GM23248 (cell line): ENCODE results near the gene PRSS50. TPM values are rescaled to one million over a fixed set of nuclear protein-coding genes. Genes with fewer than 3 reads are reported as not detected.

Source experiments
- DNase-seq: peaks from one replicate; pipeline ENCODE4 v3.0.0-alpha.2; 2015
- H2AFZ ChIP-seq: fragments of 200-600 bp; sonication (generic); 2 replicates; pipeline ENCODE4 v1.6.1; 2016; ENCODE audit warnings: antibody characterized with exemption
- H3F3A ChIP-seq: fragments of 200-600 bp; sonication (generic); 2 replicates; pipeline ENCODE4 v1.6.1; 2016; ENCODE audit warnings: mild to moderate bottlenecking, antibody characterized with exemption, mixed run types; ENCODE audit not compliant: insufficient read depth
- H3K27ac ChIP-seq: fragments of 200-600 bp; sonication (generic); 2 replicates; pipeline ENCODE4 v1.5.1; 2016; ENCODE audit warnings: mild to moderate bottlenecking
- H3K27me3 ChIP-seq: fragments of 200-600 bp; sonication (generic); replicated peaks from 2 replicates; pipeline ENCODE4 v1.6.1; 2016; ENCODE audit warnings: mild to moderate bottlenecking; ENCODE audit not compliant: insufficient read depth
- H3K36me3 ChIP-seq: fragments of 200-600 bp; sonication (generic); 2 replicates; pipeline ENCODE4 v1.6.1; 2016; ENCODE audit warnings: low read depth, mild to moderate bottlenecking
- H3K4me1 ChIP-seq: fragments of 200-600 bp; sonication (generic); 2 replicates; pipeline ENCODE4 v1.6.1; 2016; ENCODE audit warnings: mild to moderate bottlenecking; ENCODE audit not compliant: insufficient read depth
- H3K4me2 ChIP-seq: fragments of 200-600 bp; sonication (generic); one replicate; pipeline ENCODE4 v1.6.1; 2016; ENCODE audit warnings: mild to moderate bottlenecking; ENCODE audit not compliant: unreplicated experiment
- H3K4me3 ChIP-seq: fragments of 200-600 bp; sonication (generic); 2 replicates; pipeline ENCODE4 v1.5.1; 2016; ENCODE audit warnings: mild to moderate bottlenecking
- H3K79me2 ChIP-seq: fragments of 200-600 bp; sonication (generic); 2 replicates; pipeline ENCODE4 v1.6.1; 2016; ENCODE audit warnings: mild to moderate bottlenecking; ENCODE audit not compliant: insufficient read depth
- H3K9ac ChIP-seq: fragments of 200-600 bp; sonication (generic); 2 replicates; pipeline ENCODE4 v1.6.1; 2016; ENCODE audit warnings: mild to moderate bottlenecking
- H3K9me2 ChIP-seq: fragments of 200-600 bp; sonication (generic); 2 replicates; pipeline ENCODE4 v1.6.1; 2016; ENCODE audit warnings: mixed run types, mild to moderate bottlenecking, moderate library complexity; ENCODE audit not compliant: insufficient read depth
- H3K9me3 ChIP-seq: fragments of 200-600 bp; sonication (generic); one replicate; pipeline ENCODE4 v1.6.1; 2017; ENCODE audit warnings: low read depth
- H4K20me1 ChIP-seq: fragments of 200-600 bp; sonication (generic); 2 replicates; pipeline ENCODE4 v1.6.0; 2016; ENCODE audit not compliant: insufficient read depth
- EZH2 ChIP-seq: fragments of 200-600 bp; sonication (generic); IDR thresholded peaks from 2 replicates; pipeline ENCODE4 v1.6.1; 2018; ENCODE audit warnings: antibody characterized with exemption, mild to moderate bottlenecking; ENCODE audit not compliant: insufficient read depth, poor library complexity, severe bottlenecking
- EZH2phosphoT487 ChIP-seq: fragments of 200-600 bp; sonication (generic); IDR thresholded peaks from 2 replicates; pipeline ENCODE4 v1.6.1; 2018; ENCODE audit warnings: antibody characterized with exemption, moderate library complexity, mild to moderate bottlenecking, low read depth; ENCODE audit not compliant: insufficient read depth
- WGBS, 2 experiments: methylation state at CpG; one replicate each; pipeline ENCODE4 v1.1.6; 2015 to 2017; ENCODE audit warnings: low lambda C conversion rate in 2 of 2, low coverage in 1 of 2; ENCODE audit errors: missing lambda C conversion rate in 2 of 2; 5-methylcytosine and 5-hydroxymethylcytosine counted together
- in situ Hi-C: fragments of 300-500 bp; cut with MboI; formaldehyde crosslinking; loops from 2 replicates; pipeline ENCODE4 v1.15.0; 2020
- polyA plus RNA-seq: library from polyadenylated mRNA; unstranded; fragments of >200 nt; fragmentation: Nextera tagmentation; extraction: Ambion mirVana; gene quantifications from 2 replicates; pipeline ENCODE4 v1.2.1, GENCODE V29; 2016
- total RNA-seq: library from RNA; depleted of rRNA; stranded (reverse); fragments of >200 nt; shearing (Covaris generic); gene quantifications from 2 replicates; pipeline ENCODE4 v1.2.3, GENCODE V29; 2014

The PRSS50 gene
- total and polyA plus RNA-seq, 2 experiments from 2014 or later = not detected

DNA sequence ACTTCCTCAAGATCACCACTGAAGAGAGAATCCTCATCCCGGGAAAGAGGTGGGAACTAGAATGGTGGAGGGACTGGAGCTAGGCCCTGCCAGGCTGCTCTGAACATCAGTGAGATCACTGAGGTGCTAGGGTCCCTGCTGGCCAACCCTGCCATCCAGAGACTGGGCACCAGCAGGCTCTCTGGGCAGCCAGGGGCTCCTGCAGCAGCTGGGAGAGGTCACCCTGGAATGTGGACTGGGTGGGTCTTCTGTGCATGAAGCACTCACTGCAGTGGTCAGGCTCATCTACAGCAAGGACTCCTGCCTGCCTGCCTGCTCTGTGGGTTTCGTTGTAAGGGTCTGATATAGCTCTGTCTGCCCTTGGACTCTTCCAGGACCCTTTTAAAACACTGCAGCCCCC lies 49.1 kb downstream of the PRSS50 start:
- no peaks in the 10 kb centered on the region for H4K20me1 ChIP-seq
- TF ChIP-seq EZH2 = no peak
- TF ChIP-seq EZH2phosphoT487 = no peak
- 84 to 100% methylated on average over 2 of the region's 2 CpGs for WGBS, 2 experiments
- no peaks in the 10 kb centered on the region for H3K4me1 ChIP-seq
- H3K27ac ChIP-seq = no peak overlapping the region
- no peaks in the 10 kb centered on the region for H3K79me2 ChIP-seq
- H3K9me3 ChIP-seq = no peaks in the 10 kb centered on the region
- no peak overlapping the region for H3K9ac ChIP-seq
- in situ Hi-C loops = no loop called here
- H3K9me2 ChIP-seq = no peaks in the 10 kb centered on the region
- H3F3A ChIP-seq = no peaks in the 10 kb centered on the region
- H3K4me2 ChIP-seq = no peak overlapping the region
- DNase-seq = no peak
- H3K36me3 ChIP-seq = no peaks in the 10 kb centered on the region
- H3K27me3 ChIP-seq = no peaks in the 10 kb centered on the region
- H2AFZ ChIP-seq = no peak overlapping the region
- no peak overlapping the region for H3K4me3 ChIP-seq

DNA sequence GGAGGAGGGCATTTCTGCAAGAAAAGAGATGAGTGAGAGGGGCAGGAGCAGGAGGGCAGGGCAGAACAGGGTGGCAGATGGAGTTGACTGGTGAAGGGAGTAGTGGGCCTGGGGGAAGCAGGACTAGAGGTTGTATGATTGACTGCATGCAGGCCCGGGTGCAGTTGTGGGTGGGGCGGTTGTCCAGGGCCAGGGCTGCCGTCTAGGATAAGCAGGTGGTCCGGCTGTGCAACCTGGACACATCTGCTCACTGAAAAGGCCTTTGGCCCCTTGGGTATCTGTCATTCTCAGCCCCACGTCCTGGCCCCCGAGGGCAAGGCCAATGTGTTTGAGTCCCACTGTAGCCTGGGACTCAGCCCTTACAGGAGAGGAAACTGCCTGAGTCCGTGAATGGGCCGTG lies 49.6 kb downstream of the PRSS50 start:
- no peaks in the 10 kb centered on the region for H3F3A ChIP-seq
- no peak for DNase-seq
- in situ Hi-C loops = no loop called here
- no peaks in the 10 kb centered on the region for H3K9me3 ChIP-seq
- TF ChIP-seq EZH2 = no peak
- no peak for TF ChIP-seq EZH2phosphoT487
- no peak overlapping the region for H3K4me3 ChIP-seq
- H2AFZ ChIP-seq = no peak overlapping the region
- H3K9ac ChIP-seq = no peak overlapping the region
- peaks cover 3% of the 10 kb centered on the region; the same call in 1 of the 2 replicates for H3K4me1 ChIP-seq
- H4K20me1 ChIP-seq = no peaks in the 10 kb centered on the region
- no peak overlapping the region for H3K4me2 ChIP-seq
- no peaks in the 10 kb centered on the region for H3K27me3 ChIP-seq
- no peaks in the 10 kb centered on the region for H3K36me3 ChIP-seq
- 59 to 67% methylated on average over 6 to 8 of the region's 8 CpGs for WGBS, 2 experiments
- H3K27ac ChIP-seq = no peak overlapping the region
- H3K9me2 ChIP-seq = no peaks in the 10 kb centered on the region
- no peaks in the 10 kb centered on the region for H3K79me2 ChIP-seq

DNA sequence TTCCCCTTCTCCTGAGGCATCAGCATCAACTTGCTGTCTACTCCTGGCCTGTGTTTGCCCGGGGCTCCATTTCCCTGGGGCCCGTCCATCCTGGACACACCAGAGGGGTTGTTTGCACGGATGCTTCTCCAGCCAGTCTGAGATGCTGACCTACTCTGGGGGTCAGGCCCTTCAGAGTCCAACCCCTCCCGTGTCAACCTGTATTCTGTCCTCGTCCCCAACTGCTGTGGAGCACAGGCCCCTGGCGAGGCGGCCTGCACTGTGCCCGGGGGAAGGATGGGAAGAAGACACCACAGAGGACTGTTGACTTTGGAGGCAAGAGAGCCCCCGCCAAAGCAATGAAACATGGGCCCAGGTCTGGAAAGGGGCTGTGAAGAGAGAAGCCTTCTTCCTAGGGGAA lies 50.0 kb downstream of the PRSS50 start:
- H3K36me3 ChIP-seq = no peaks in the 10 kb centered on the region
- no peaks in the 10 kb centered on the region for H3F3A ChIP-seq
- H3K9me3 ChIP-seq = no peaks in the 10 kb centered on the region
- H3K9ac ChIP-seq = no peak overlapping the region
- no peak overlapping the region for H3K4me2 ChIP-seq
- no peak overlapping the region for H2AFZ ChIP-seq
- H3K27ac ChIP-seq = no peak overlapping the region
- no peaks in the 10 kb centered on the region for H3K27me3 ChIP-seq
- TF ChIP-seq EZH2phosphoT487 (no peak), EZH2 (no peak)
- WGBS, 2 experiments = 81 to 82% methylated on average over 9 of the region's 9 CpGs
- no peaks in the 10 kb centered on the region for H4K20me1 ChIP-seq
- H3K4me3 ChIP-seq = no peak overlapping the region
- in situ Hi-C loops = no loop called here
- DNase-seq = no peak
- H3K79me2 ChIP-seq = no peaks in the 10 kb centered on the region
- H3K4me1 ChIP-seq = peaks cover 4% of the 10 kb centered on the region; the same call in 1 of the 2 replicates
- H3K9me2 ChIP-seq = no peaks in the 10 kb centered on the region

DNA sequence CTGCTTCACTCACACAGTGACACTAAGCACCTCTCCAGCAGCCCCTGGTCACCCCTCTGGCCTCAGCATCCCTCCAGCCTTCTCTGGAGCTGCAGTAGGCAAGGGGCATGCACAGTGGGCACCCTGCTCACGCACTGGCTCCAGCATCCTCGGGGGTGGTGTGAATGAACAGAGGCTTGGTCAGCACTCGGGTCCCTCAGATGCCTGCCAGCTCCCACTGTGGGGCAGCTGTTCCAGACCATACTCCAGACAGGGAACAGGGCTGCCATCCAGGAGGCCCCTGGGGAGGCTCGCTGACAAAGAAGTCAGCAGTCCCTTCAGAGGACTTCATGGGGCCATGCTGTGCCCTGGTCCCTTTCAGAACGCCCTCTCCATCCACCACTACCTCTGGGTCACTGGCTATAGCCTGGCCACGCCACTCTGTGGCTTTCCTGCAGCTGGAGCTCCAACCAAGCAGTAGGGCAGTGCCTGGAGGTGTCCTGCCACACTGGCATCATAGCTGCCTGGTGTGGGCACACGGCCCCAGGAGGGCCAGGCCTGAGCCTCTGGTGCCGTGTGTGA lies 50.5 kb downstream of the PRSS50 start:
- H3K9me3 ChIP-seq = no peaks in the 10 kb centered on the region
- H3K9me2 ChIP-seq = no peaks in the 10 kb centered on the region
- no peak overlapping the region for H3K27ac ChIP-seq
- no peaks in the 10 kb centered on the region for H3F3A ChIP-seq
- peaks cover 4% of the 10 kb centered on the region; the same call in 1 of the 2 replicates for H3K4me1 ChIP-seq
- H3K4me2 ChIP-seq = no peak overlapping the region
- no peak for DNase-seq
- no peak overlapping the region for H3K4me3 ChIP-seq
- H3K9ac ChIP-seq = no peak overlapping the region
- 75% methylated on average over 8 of the region's 8 CpGs for WGBS, 2 experiments
- TF ChIP-seq EZH2phosphoT487 (no peak), EZH2 (no peak)
- H2AFZ ChIP-seq = no peak overlapping the region
- H3K27me3 ChIP-seq = no peaks in the 10 kb centered on the region
- H4K20me1 ChIP-seq = no peaks in the 10 kb centered on the region
- H3K79me2 ChIP-seq = no peaks in the 10 kb centered on the region
- H3K36me3 ChIP-seq = no peaks in the 10 kb centered on the region
- in situ Hi-C loops = no loop called here

DNA sequence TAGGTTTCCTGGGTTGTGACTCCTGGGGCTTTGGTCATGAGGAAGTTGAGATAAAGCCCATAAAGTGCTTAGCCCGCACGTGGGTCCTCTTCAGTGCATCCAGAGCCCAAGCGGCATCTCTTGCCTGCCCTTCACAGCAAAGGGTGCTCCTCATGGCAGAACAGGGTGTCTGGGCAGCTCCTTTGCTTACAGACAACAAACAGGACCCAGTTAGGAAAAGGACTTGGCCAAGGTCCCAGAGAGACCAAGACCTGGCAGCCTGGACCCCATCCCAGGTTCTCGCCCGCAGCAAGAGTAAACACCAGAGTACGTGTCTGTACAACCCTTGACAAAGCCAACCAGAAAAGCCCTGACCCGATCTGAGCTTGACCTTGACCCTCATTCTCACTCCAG lies 51.2 kb downstream of the PRSS50 start:
- DNase-seq = no peak

More for the DNA sequence above, 51.2 kb downstream of the PRSS50 start:
- H3K4me1 ChIP-seq = peaks cover 4% of the 10 kb centered on the region; the same call in 1 of the 2 replicates
- H3K27ac ChIP-seq = no peak overlapping the region
- no peaks in the 10 kb centered on the region for H3K27me3 ChIP-seq
- H3K79me2 ChIP-seq = no peaks in the 10 kb centered on the region
- H3K36me3 ChIP-seq = no peaks in the 10 kb centered on the region
- H3K4me2 ChIP-seq = no peak overlapping the region
- no peaks in the 10 kb centered on the region for H3K9me3 ChIP-seq
- no peaks in the 10 kb centered on the region for H4K20me1 ChIP-seq
- 87 to 89% methylated on average over 7 of the region's 7 CpGs for WGBS, 2 experiments
- TF ChIP-seq EZH2phosphoT487 (no peak), EZH2 (no peak)
- H3K9ac ChIP-seq = no peak overlapping the region
- H3K4me3 ChIP-seq = no peak overlapping the region
- H3F3A ChIP-seq = no peaks in the 10 kb centered on the region
- no peak overlapping the region for H2AFZ ChIP-seq
- H3K9me2 ChIP-seq = no peaks in the 10 kb centered on the region
- in situ Hi-C loops = no loop called here
